GM12878 (cell line): ENCODE results near the gene NEK5. TPM values are rescaled to one million over a fixed set of nuclear protein-coding genes. Genes with fewer than 3 reads are reported as not detected.
"Not testable (repeated sequence)": the region's sequence is repeated elsewhere in the genome, so short reads cannot be mapped to it uniquely, and the experiment has no call there.

Experiments used
- ATAC-seq: fragments of 200-7000 bp; cut with Tn5 transposase; 3 replicates; pipeline ENCODE4 v1.9.1; 2020; ENCODE audit warnings: mild to moderate bottlenecking, moderate library complexity
- BruUV-seq: library from RNA; stranded (reverse); fragments of 400-500 nt; replicated peaks from 2 replicates; lab custom pipeline; 2021; lab: Mats Ljungman, UMichigan
- CTCF ChIA-PET: fragments of 300-600 bp; sonication (Branson Sonifier 250); formaldehyde crosslinking; extraction: SDS; loops from one replicate; lab custom pipeline; 2021; ENCODE audit warnings: inconsistent platforms; lab: Yijun Ruan, JAX
- POLR2A ChIA-PET: fragments of 350-600 bp; formaldehyde crosslinking; extraction: SDS; loops from one replicate; lab custom pipeline; 2021; ENCODE audit warnings: inconsistent platforms; lab: Charles Lee
- RAD21 ChIA-PET: fragments of 300-600 bp; sonication (Branson Sonifier 250); formaldehyde crosslinking; loops from one replicate; lab custom pipeline; 2023; ENCODE audit warnings: antibody characterized with exemption; ENCODE audit not compliant: unreplicated experiment; lab: Charles Lee
- SMC1A ChIA-PET: fragments of 300-600 bp; sonication (Branson Sonifier 250); formaldehyde crosslinking; loops from one replicate; lab custom pipeline; 2023; ENCODE audit not compliant: unreplicated experiment, uncharacterized antibody; lab: Charles Lee
- DNase-seq: peaks from one replicate; pipeline ENCODE4 v3.0.0-alpha.2; 2011; ENCODE audit warnings: low read depth, low spot score
- FAIRE-seq: peaks from 3 replicates; lab custom pipeline; 2011; peaks lifted over from hg19 to GRCh38; lab: Jason Lieb, UNC
- H2AFZ ChIP-seq: 2 replicates; pipeline ENCODE4 v1.6.0; 2011; ENCODE audit warnings: low read depth, low read length, control low read depth; ENCODE audit not compliant: control insufficient read depth
- H3K27ac ChIP-seq: 2 replicates; pipeline ENCODE4 v1.5.1; 2011; ENCODE audit warnings: control low read depth; ENCODE audit not compliant: control insufficient read depth, insufficient read depth
- H3K27me3 ChIP-seq, 2 experiments: replicated peaks in 1 of 2; 2 replicates each; pipeline versions ENCODE4 v1.6.0 to v1.6.1; 2011; ENCODE audit warnings: low read length in 1 of 2; ENCODE audit not compliant: control insufficient read depth in 2 of 2, insufficient read depth in 2 of 2
- H3K36me3 ChIP-seq, 2 experiments: 2 replicates each; pipeline ENCODE4 v1.5.1; 2011; ENCODE audit warnings: low read length in 1 of 2; ENCODE audit not compliant: control insufficient read depth in 2 of 2, insufficient read depth in 2 of 2
- H3K4me1 ChIP-seq: 2 replicates; pipeline ENCODE4 v1.6.1; 2011; ENCODE audit warnings: mild to moderate bottlenecking, low read length, moderate library complexity, mixed read lengths; ENCODE audit not compliant: control insufficient read depth, insufficient read depth
- H3K4me2 ChIP-seq: 2 replicates; pipeline ENCODE4 v1.6.0; 2011; ENCODE audit warnings: control low read depth; ENCODE audit not compliant: control insufficient read depth, insufficient read depth
- H3K4me3 ChIP-seq: fragments of 200-600 bp; sonication (generic); 2 replicates; pipeline ENCODE4 v1.5.1; 2016
- H3K79me2 ChIP-seq: 2 replicates; pipeline ENCODE4 v1.6.0; 2011; ENCODE audit warnings: low read length; ENCODE audit not compliant: control insufficient read depth, insufficient read depth
- H3K9ac ChIP-seq: 2 replicates; pipeline ENCODE4 v1.8.0; 2011; ENCODE audit warnings: low read length, control low read depth, mixed read lengths; ENCODE audit not compliant: control insufficient read depth, insufficient read depth
- H3K9me3 ChIP-seq: replicated peaks from 3 replicates; pipeline ENCODE4 v1.5.1; 2011; ENCODE audit warnings: mild to moderate bottlenecking, low read length; ENCODE audit not compliant: control insufficient read depth, insufficient read depth
- H4K20me1 ChIP-seq: 2 replicates; pipeline ENCODE4 v1.6.0; 2011; ENCODE audit not compliant: control insufficient read depth, insufficient read depth
- CTCF ChIP-seq, 3 experiments: IDR thresholded peaks in 2 of 3; conservative IDR thresholded peaks in 1 of 3; 2 replicates each; pipeline ENCODE4 v1.5.1; 2011; ENCODE audit warnings: low read depth in 3 of 3, low read length in 3 of 3, mild to moderate bottlenecking in 3 of 3, control low read depth in 2 of 3, moderate library complexity in 2 of 3, inconsistent platforms in 1 of 3, mixed read lengths in 1 of 3; ENCODE audit not compliant: control insufficient read depth in 2 of 3, insufficient read depth in 1 of 3; ENCODE audit errors: extremely low read depth in 1 of 3
- HDGF ChIP-seq: fragments of 450-650 bp; IDR thresholded peaks from 2 replicates; pipeline ENCODE4 v1.6.1; 2016; ENCODE audit warnings: antibody characterized with exemption
- NR2C1 ChIP-seq: fragments of 450-650 bp; IDR thresholded peaks from 2 replicates; pipeline ENCODE4 v1.6.1; 2017; ENCODE audit warnings: antibody characterized with exemption, mild to moderate bottlenecking, moderate library complexity
- RAD21 ChIP-seq: IDR thresholded peaks from 2 replicates; pipeline ENCODE4 v1.6.1; 2011; ENCODE audit warnings: mild to moderate bottlenecking, low read depth, low read length, moderate library complexity; ENCODE audit not compliant: insufficient read depth
- REST ChIP-seq: IDR thresholded peaks from 2 replicates; pipeline ENCODE4 v1.6.1; 2012; ENCODE audit warnings: mild to moderate bottlenecking, low read depth, low read length
- WGBS: methylation state at CpG from one replicate; pipeline ENCODE4 v1.1.6; 2016; ENCODE audit warnings: low lambda C conversion rate; ENCODE audit not compliant: insufficient replicate concordance, insufficient coverage; ENCODE audit errors: missing lambda C conversion rate; 5-methylcytosine and 5-hydroxymethylcytosine counted together
- in situ Hi-C: fragments of 300-500 bp; cut with MboI; formaldehyde crosslinking; loops from 9 replicates; pipeline ENCODE4 v1.14.3; 2018; ENCODE audit warnings: mixed read lengths
- intact Hi-C: fragments of 100-400 bp; cut with micrococcal nuclease; formaldehyde crosslinking; loops from one replicate; pipeline ENCODE4 v1.14.2; 2022; ENCODE audit not compliant: unreplicated experiment
- polyA plus RNA-seq, 11 experiments: library from polyadenylated mRNA; depleted of rRNA in 4 of 11; unstranded in 6 of 11; stranded (reverse) in 5 of 11; fragments of >200 nt; fragmentation: Nextera tagmentation in 4 of 11; fragmentation: Illumina TruSeq in 1 of 11; extraction: Ambion mirVana in 4 of 11; extraction: Trizol in 1 of 11; gene quantifications; 1 replicate in 1 of 11; 2 replicates in 10 of 11; pipeline versions ENCODE4 v1.2.1 to v1.2.3, GENCODE V29; 2011 to 2016; ENCODE audit warnings: inconsistent platforms in 2 of 11, missing spikeins in 2 of 11, low read depth in 1 of 11
- total RNA-seq, 4 experiments: library from RNA; depleted of rRNA in 3 of 4; stranded (reverse); fragments of >200 nt in 3 of 4; fragmentation: Illumina TruSeq in 1 of 4; extraction: Trizol in 1 of 4; gene quantifications; 2 replicates each; pipeline versions ENCODE4 v1.2.1 to v1.2.3, GENCODE V29; 2013 to 2021

NEK5 gene
- total and polyA plus RNA-seq, 10 of the 15 experiments (the other 5 are each of a cell fraction or from before 2014, with no cell fraction given), result 0.04 to 0.32 (median 0.20) TPM; not detected in 6

- H3K79me2 ChIP-seq, H4K20me1 ChIP-seq, CTCF ChIA-PET, H3K27ac ChIP-seq, intact Hi-C loops, H3K9me3 ChIP-seq, RAD21 ChIA-PET, DNase-seq, H3K36me3 ChIP-seq, H3K4me3 ChIP-seq, ATAC-seq, H3K4me1 ChIP-seq, H3K4me2 ChIP-seq, H3K9ac ChIP-seq, BruUV-seq, in situ Hi-C loops, H3K27me3 ChIP-seq, FAIRE-seq, H2AFZ ChIP-seq, POLR2A ChIA-PET, SMC1A ChIA-PET: not testable (repeated sequence)
- no CpG with 5 or more reads among the region's 36 CpGs for WGBS
These were observed 49.0 kb downstream of the NEK5 start for GRCh38 chr13:52079891-52080290.

- Histone ChIP-seq H3K4me3 (no peak overlapping the region), H2AFZ (no peak overlapping the region), H3K9ac (no peak overlapping the region), H3K4me1 (no peaks in the 10 kb centered on the region), H3K4me2 (no peak overlapping the region), H3K36me3 (no peaks in the 10 kb centered on the region), H3K9me3 (peaks cover 4% of the 10 kb centered on the region; the same call in 2 of the 3 replicates), H3K79me2 (no peaks in the 10 kb centered on the region), H3K27ac (no peak overlapping the region), H3K27me3 (no peaks in the 10 kb centered on the region), H4K20me1 (no peaks in the 10 kb centered on the region)
- FAIRE-seq (peak; percentile 91), ATAC-seq (no peak; the same call in 2 of the 3 replicates), DNase-seq (no peak)
- POLR2A ChIA-PET, result no interaction called here
- in situ Hi-C loops (no loop called here), intact Hi-C loops (no loop called here)
- CTCF ChIA-PET, result interaction anchor here (0.9 to 1.6 kb wide), 3 partner anchors 9 to 175 kb away, joined by 3 to 4 read pairs (median 3); no protein-coding TSS in a partner anchor
- SMC1A ChIA-PET, result no interaction called here
- no TSS peak for BruUV-seq
- TF ChIP-seq NR2C1, result no peak
- TF ChIP-seq REST, result no peak
- peak in 2 of 3 experiments; percentile 2 to 14; a peak in 1 of 6 replicates for TF ChIP-seq CTCF (IDR thresholded peaks at IDR 0.05 in 2 of 3, conservative IDR thresholded peaks at IDR 0.05 in 1 of 3; ENCODE audit: control insufficient read depth in 2 of 3, extremely low read depth in 1 of 3, insufficient read depth in 1 of 3, low read depth in 3 of 3, low read length in 3 of 3)
- 0 out of 2 replicates have a peak, but pooled peaks have one; percentile 11 for TF ChIP-seq RAD21
- TF ChIP-seq HDGF, result no peak
- RAD21 ChIA-PET, result no interaction called here
- 0% methylated on average over 1 of the region's 1 CpG for WGBS
These were observed 57.8 kb downstream of the NEK5 start for GRCh38 chr13:52070929-52071523.
